Coronary artery (tissue), 2 donors: ENCODE data around the gene SCNN1B.
"Not testable (repeated sequence)": the region's sequence is repeated elsewhere in the genome, so short reads cannot be mapped to it uniquely, and the experiment has no call there.

Experiments used
- DNase-seq: peaks from one replicate; pipeline ENCODE4 v3.0.0-alpha.2; 2017; ENCODE audit warnings: low spot score
- H3K27ac ChIP-seq, 2 donors: fragments of 200-600 bp; sonication (generic); one replicate each; pipeline ENCODE4 v1.5.1; 2016 to 2019
- H3K4me3 ChIP-seq: fragments of 200-600 bp; sonication (generic); 2 replicates; pipeline ENCODE4 v1.5.1; 2016; ENCODE audit warnings: mild to moderate bottlenecking, moderate library complexity
- CTCF ChIP-seq: fragments of 200-600 bp; sonication (generic); IDR thresholded peaks from one replicate; pipeline ENCODE4 v1.5.1; 2019; ENCODE audit warnings: antibody characterized with exemption

Gene SCNN1B

GRCh38 chr16:23378921-23379320, 76.8 kb downstream of the SCNN1B start:
- H3K4me3 ChIP-seq, result no peak overlapping the region
- no peak for DNase-seq

GRCh38 chr16:23379707-23380106, 77.6 kb downstream of the SCNN1B start:
- DNase-seq, result no peak
- H3K27ac ChIP-seq, result no peak overlapping the region
- TF ChIP-seq CTCF, result no peak

More at GRCh38 chr16:23378921-23379320, 76.8 kb downstream of the SCNN1B start:
- H3K27ac ChIP-seq, result no peak overlapping the region
- TF ChIP-seq CTCF, result no peak

GRCh38 chr16:23380501-23380951, 78.4 kb downstream of the SCNN1B start:
- no peak for DNase-seq
- no peak for TF ChIP-seq CTCF

More at GRCh38 chr16:23379707-23380106, 77.6 kb downstream of the SCNN1B start:
- no peak overlapping the region for H3K4me3 ChIP-seq

GRCh38 chr16:23381702-23382101, 79.6 kb downstream of the SCNN1B start:
- not testable (repeated sequence) for H3K4me3 ChIP-seq, DNase-seq, H3K27ac ChIP-seq

More at GRCh38 chr16:23380501-23380951, 78.4 kb downstream of the SCNN1B start:
- Histone ChIP-seq H3K4me3 (no peak overlapping the region), H3K27ac (no peak overlapping the region)

- H3K4me3 ChIP-seq, result no peak overlapping the region
- DNase-seq, result no peak
- TF ChIP-seq CTCF, result no peak
- no peak overlapping the region for H3K27ac ChIP-seq
Observed at GRCh38 chr16:23382279-23382678, 80.2 kb downstream of the SCNN1B start.

GRCh38 chr16:23383881-23384280, 81.8 kb downstream of the SCNN1B start:
- no peak for DNase-seq
- no peak overlapping the region for H3K27ac ChIP-seq
- TF ChIP-seq CTCF, result no peak
- no peak overlapping the region for H3K4me3 ChIP-seq

GRCh38 chr16:23384878-23385277, 82.8 kb downstream of the SCNN1B start:
- Histone ChIP-seq H3K27ac (no peak overlapping the region), H3K4me3 (no peak overlapping the region)
- TF ChIP-seq CTCF, result no peak
- no peak for DNase-seq

GRCh38 chr16:23385441-23385840, 83.3 kb downstream of the SCNN1B start:
- DNase-seq, result no peak
- no peak for TF ChIP-seq CTCF
- Histone ChIP-seq H3K4me3 (no peak overlapping the region), H3K27ac (no peak overlapping the region)
